Mesenchymal stem cell (in vitro differentiated cells and primary cell): ENCODE data around the gene SMAD1.
"Not testable (repeated sequence)": the region's sequence is repeated elsewhere in the genome, so short reads cannot be mapped to it uniquely, and the experiment has no call there.

Source experiments
- DNase-seq: peaks from one replicate; pipeline ENCODE4 v3.0.0-alpha.2; 2013
- H2AFZ ChIP-seq: one replicate; pipeline ENCODE4 v1.6.1; 2013; ENCODE audit warnings: low read depth, mild to moderate bottlenecking, control low read depth, inconsistent platforms, low read length, moderate library complexity
- H2AK5ac ChIP-seq: 2 replicates; pipeline ENCODE4 v1.6.1; 2013; ENCODE audit warnings: low read length, moderate library complexity, mild to moderate bottlenecking, inconsistent platforms; ENCODE audit not compliant: severe bottlenecking
- H2BK120ac ChIP-seq: one replicate; pipeline ENCODE4 v1.6.1; 2013; ENCODE audit warnings: low read depth, mild to moderate bottlenecking, inconsistent platforms, low read length, moderate library complexity
- H2BK12ac ChIP-seq, 2 experiments: one replicate each; pipeline ENCODE4 v1.6.1; 2013; ENCODE audit warnings: inconsistent platforms in 2 of 2, low read length in 2 of 2, mild to moderate bottlenecking in 2 of 2, moderate library complexity in 2 of 2, control low read depth in 1 of 2
- H2BK15ac ChIP-seq: one replicate; pipeline ENCODE4 v1.6.1; 2013; ENCODE audit warnings: mild to moderate bottlenecking, low read depth, inconsistent platforms; ENCODE audit not compliant: poor library complexity, severe bottlenecking
- H2BK5ac ChIP-seq: 2 replicates; pipeline ENCODE4 v1.6.1; 2013; ENCODE audit warnings: low read depth, mild to moderate bottlenecking, low read length, control low read depth, inconsistent platforms; ENCODE audit not compliant: poor library complexity, severe bottlenecking
- H3K14ac ChIP-seq, 2 experiments: one replicate each; pipeline ENCODE4 v1.6.1; 2013; ENCODE audit warnings: inconsistent platforms in 2 of 2, low read length in 2 of 2, control low read depth in 1 of 2, mild to moderate bottlenecking in 1 of 2, moderate library complexity in 1 of 2
- H3K18ac ChIP-seq, 2 experiments: one replicate each; pipeline ENCODE4 v1.6.1; 2013; ENCODE audit warnings: inconsistent platforms in 2 of 2, low read length in 2 of 2, control low read depth in 1 of 2, low read depth in 1 of 2, mild to moderate bottlenecking in 1 of 2
- H3K23ac ChIP-seq, 2 experiments: one replicate each; pipeline ENCODE4 v1.6.1; 2013; ENCODE audit warnings: inconsistent platforms in 2 of 2, low read length in 2 of 2, mild to moderate bottlenecking in 2 of 2, moderate library complexity in 2 of 2, control low read depth in 1 of 2
- H3K27ac ChIP-seq: 2 replicates; pipeline ENCODE4 v1.5.1; 2013; ENCODE audit warnings: mild to moderate bottlenecking, moderate library complexity, low read length, control low read depth, inconsistent platforms; ENCODE audit not compliant: poor library complexity, severe bottlenecking
- H3K27me3 ChIP-seq, 2 experiments: 2 replicates each; pipeline versions ENCODE4 v1.6.1 to v1.7.0; 2013; ENCODE audit warnings: low read length in 2 of 2, mild to moderate bottlenecking in 2 of 2, moderate library complexity in 2 of 2, control low read depth in 1 of 2, inconsistent platforms in 1 of 2; ENCODE audit not compliant: control insufficient read depth in 1 of 2, insufficient read depth in 1 of 2
- H3K36me3 ChIP-seq, 2 experiments: 2 replicates each; pipeline versions ENCODE4 v1.6.1 to v1.7.0; 2013; ENCODE audit warnings: low read length in 2 of 2, control low read depth in 1 of 2, inconsistent platforms in 1 of 2, low read depth in 1 of 2, mild to moderate bottlenecking in 1 of 2; ENCODE audit not compliant: insufficient read depth in 2 of 2, control insufficient read depth in 1 of 2
- H3K4ac ChIP-seq, 2 experiments: one replicate each; pipeline ENCODE4 v1.6.1; 2013; ENCODE audit warnings: inconsistent platforms in 2 of 2, low read length in 2 of 2, mild to moderate bottlenecking in 2 of 2, moderate library complexity in 2 of 2, control low read depth in 1 of 2, low read depth in 1 of 2
- H3K4me1 ChIP-seq: 2 replicates; pipeline ENCODE4 v1.6.1; 2013; ENCODE audit warnings: low read depth, low read length, control low read depth; ENCODE audit not compliant: control insufficient read depth, insufficient read depth
- H3K4me2 ChIP-seq: 2 replicates; pipeline ENCODE4 v1.6.1; 2013; ENCODE audit warnings: low read length, mild to moderate bottlenecking, inconsistent platforms; ENCODE audit not compliant: poor library complexity, severe bottlenecking
- H3K4me3 ChIP-seq, 2 experiments: 2 replicates each; pipeline versions ENCODE4 v1.5.1 to v1.7.0; 2013; ENCODE audit warnings: low read length in 2 of 2, mild to moderate bottlenecking in 2 of 2, control low read depth in 1 of 2, low read depth in 1 of 2; ENCODE audit not compliant: insufficient read depth in 1 of 2
- H3K79me1 ChIP-seq: replicated peaks from 2 replicates; pipeline ENCODE4 v1.6.1; 2013; ENCODE audit warnings: mild to moderate bottlenecking, control low read depth, low read length, inconsistent platforms; ENCODE audit not compliant: poor library complexity, severe bottlenecking
- H3K9ac ChIP-seq: 2 replicates; pipeline ENCODE4 v1.7.0; 2013; ENCODE audit warnings: mild to moderate bottlenecking, low read length, moderate library complexity
- H3K9me3 ChIP-seq: 2 replicates; pipeline ENCODE4 v1.7.0; 2013; ENCODE audit warnings: mild to moderate bottlenecking, low read length; ENCODE audit not compliant: control insufficient read depth
- H4K8ac ChIP-seq: one replicate; pipeline ENCODE4 v1.6.1; 2013; ENCODE audit warnings: inconsistent platforms, mild to moderate bottlenecking, low read length, moderate library complexity
- H4K91ac ChIP-seq: one replicate; pipeline ENCODE4 v1.6.1; 2013; ENCODE audit warnings: mild to moderate bottlenecking, low read length, inconsistent platforms
- WGBS: methylation state at CpG from one replicate; pipeline ENCODE4 v1.1.7; 2013; ENCODE audit warnings: mixed read lengths; 5-methylcytosine and 5-hydroxymethylcytosine counted together

Gene SMAD1

DNA sequence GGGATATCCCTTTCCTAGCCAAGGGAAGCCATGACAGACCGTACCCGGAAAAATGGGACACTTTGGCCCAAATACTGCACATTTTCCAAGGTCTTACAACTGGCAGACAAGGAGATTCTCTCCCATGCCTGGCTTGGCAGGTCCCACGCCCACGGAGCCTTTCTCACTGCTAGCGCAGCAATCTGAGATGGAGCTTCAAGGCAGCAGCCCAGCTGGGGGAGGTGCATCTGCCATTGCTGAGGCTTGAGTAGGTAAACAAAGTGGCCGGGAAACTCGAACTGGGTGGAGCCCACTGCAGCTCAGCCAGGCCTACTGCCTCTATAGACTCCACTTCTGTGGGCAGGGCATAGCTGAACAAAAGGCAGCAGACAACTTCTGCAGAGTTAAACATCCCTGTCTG is 92.9 kb downstream of the SMAD1 start:
- H2AK5ac ChIP-seq, H2BK5ac ChIP-seq, H3K4me3 ChIP-seq, H2AFZ ChIP-seq, H3K14ac ChIP-seq, H3K36me3 ChIP-seq, H2BK12ac ChIP-seq, H3K9ac ChIP-seq, DNase-seq, H2BK15ac ChIP-seq, H3K79me1 ChIP-seq, H3K4ac ChIP-seq, H3K9me3 ChIP-seq, H4K8ac ChIP-seq, H3K27me3 ChIP-seq, H3K27ac ChIP-seq, H3K23ac ChIP-seq, H2BK120ac ChIP-seq, H3K4me2 ChIP-seq, H3K18ac ChIP-seq, H3K4me1 ChIP-seq, H4K91ac ChIP-seq: not testable (repeated sequence)
- 80% methylated on average over 7 of the region's 7 CpGs for WGBS

DNA sequence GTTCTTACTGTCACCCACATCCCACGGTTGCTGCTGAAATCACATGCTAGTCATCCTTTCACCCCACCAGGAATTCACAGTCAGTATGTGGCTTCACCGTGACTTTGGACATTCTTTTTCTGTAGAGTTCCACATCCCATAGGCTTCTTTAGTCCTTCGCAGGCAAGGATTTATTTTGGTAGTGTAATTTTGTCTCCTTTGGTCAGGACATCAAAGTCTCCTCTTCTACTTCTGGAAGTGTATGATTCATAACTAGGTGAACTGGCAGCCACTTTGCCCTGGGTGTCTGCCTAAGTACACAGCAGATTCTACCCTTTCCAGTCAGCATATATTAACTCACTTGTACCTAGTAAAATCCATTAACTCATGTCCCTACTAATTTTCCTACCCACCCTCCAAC is 99.3 kb downstream of the SMAD1 start:
- H3K18ac ChIP-seq, result no peak overlapping the region
- no peak for DNase-seq
- H2AFZ ChIP-seq, result no peak overlapping the region
- no peak overlapping the region for H2AK5ac ChIP-seq
- H3K4me3 ChIP-seq, result no peak overlapping the region
- H3K4me1 ChIP-seq, result no peaks in the 10 kb centered on the region
- no peak overlapping the region for H2BK15ac ChIP-seq
- no peak overlapping the region for H4K91ac ChIP-seq
- peaks cover 0 to 4% of the 10 kb centered on the region in 2 experiments for H3K27me3 ChIP-seq
- H3K23ac ChIP-seq, result no peak overlapping the region
- no peak overlapping the region for H3K4ac ChIP-seq
- no peak overlapping the region for H3K27ac ChIP-seq
- no peak overlapping the region for H3K4me2 ChIP-seq
- no peak overlapping the region for H2BK12ac ChIP-seq
- H2BK5ac ChIP-seq, result no peak overlapping the region
- H2BK120ac ChIP-seq, result no peak overlapping the region
- H3K36me3 ChIP-seq, result no peaks in the 10 kb centered on the region
- no peaks in the 10 kb centered on the region for H3K9me3 ChIP-seq
- H3K9ac ChIP-seq, result no peak overlapping the region
- no peak overlapping the region for H3K14ac ChIP-seq
- 85% methylated on average over 1 of the region's 3 CpGs for WGBS
- no peaks in the 10 kb centered on the region for H3K79me1 ChIP-seq
- no peak overlapping the region for H4K8ac ChIP-seq

DNA sequence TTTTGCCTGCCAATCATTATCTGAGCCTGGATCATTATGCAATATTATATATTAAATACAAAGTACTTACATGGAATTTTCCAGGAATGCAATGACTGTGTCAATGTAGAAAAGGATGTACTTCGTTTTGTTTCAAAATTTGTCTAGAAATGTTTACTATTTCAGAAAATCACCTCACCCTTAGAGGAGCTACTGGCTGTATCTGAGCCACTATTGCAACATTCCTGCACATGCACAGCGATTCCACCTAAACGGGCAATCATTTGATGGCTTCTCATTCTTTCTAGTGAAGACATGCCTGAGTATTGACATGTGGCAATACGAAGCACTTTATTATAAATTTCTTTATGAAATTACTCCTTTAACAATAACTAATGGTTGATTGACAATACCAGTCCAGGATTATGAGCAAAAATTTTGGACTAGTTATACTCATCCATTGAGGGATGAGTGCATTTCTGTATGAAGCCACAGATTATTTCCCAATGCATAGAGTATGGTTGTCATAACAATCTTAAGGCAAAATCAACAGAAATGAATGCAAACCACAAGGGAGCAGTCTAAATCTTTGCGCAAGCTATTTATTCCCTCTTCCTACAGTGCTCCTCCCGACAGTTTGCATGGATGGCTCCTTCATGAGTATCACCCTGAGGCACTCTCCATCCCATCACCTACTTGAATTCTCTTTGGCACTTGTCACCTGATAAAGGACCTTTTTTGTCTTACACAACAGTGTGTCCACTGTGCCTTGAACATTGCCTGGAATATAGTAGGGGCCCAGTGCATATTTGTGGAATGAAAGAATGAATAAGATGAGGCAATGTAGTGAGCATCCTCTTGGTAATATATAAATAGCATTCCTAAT is 101.8 kb downstream of the SMAD1 start:
- H3K27ac ChIP-seq, result no peak overlapping the region

DNA sequence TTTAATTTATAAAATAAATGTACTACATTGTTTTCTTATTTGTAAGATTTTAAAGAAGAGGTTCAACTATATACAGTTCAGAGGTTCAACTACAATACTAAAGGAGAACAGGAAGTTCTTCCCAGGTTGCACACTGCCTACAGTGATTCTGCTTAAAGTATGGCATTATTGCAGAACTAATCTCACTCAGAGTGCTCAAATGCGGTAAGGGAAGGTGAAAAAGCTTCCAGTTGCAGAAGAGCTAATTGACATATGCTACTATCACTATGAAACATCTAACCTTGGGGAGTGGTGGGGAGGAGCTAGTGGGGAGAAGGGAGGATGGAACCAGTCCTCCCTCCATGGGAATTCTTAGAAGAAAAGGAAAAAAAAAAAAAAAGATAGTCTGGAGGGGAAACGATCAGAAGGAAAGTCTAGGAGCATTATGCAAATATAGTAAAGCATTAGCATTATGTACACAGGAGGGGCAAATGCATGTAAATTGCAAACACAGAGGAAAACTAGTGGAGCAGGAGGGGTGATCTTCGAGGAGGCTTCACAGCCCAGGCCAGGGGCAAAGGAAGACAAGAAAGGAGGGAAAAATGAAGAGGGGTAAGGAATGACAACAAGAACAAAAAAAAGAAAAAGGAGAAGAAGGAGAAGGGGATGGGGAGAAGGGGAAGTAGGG is 105.6 kb downstream of the SMAD1 start:
- H3K79me1 ChIP-seq, result no peaks in the 10 kb centered on the region
- no peaks in the 10 kb centered on the region for H3K4me1 ChIP-seq
- H4K91ac ChIP-seq, result no peak overlapping the region
- H3K9me3 ChIP-seq, result no peaks in the 10 kb centered on the region
- no peak overlapping the region for H3K18ac ChIP-seq
- no peak for DNase-seq
- H3K14ac ChIP-seq, result no peak overlapping the region
- no peak overlapping the region for H4K8ac ChIP-seq
- no peak overlapping the region for H3K27ac ChIP-seq
- H3K4me2 ChIP-seq, result no peak overlapping the region
- H3K27me3 ChIP-seq, result peaks cover 0 to 13% of the 10 kb centered on the region in 2 experiments
- no peak overlapping the region for H2BK120ac ChIP-seq
- no peak overlapping the region for H3K23ac ChIP-seq
- no peaks in the 10 kb centered on the region for H3K36me3 ChIP-seq
- H2BK5ac ChIP-seq, result no peak overlapping the region
- no peak overlapping the region for H3K4me3 ChIP-seq
- no peak overlapping the region for H2AFZ ChIP-seq
- no peak overlapping the region for H2BK15ac ChIP-seq
- H2AK5ac ChIP-seq, result no peak overlapping the region
- WGBS, result 59% methylated on average over 2 of the region's 3 CpGs
- H3K4ac ChIP-seq, result no peak overlapping the region
- no peak overlapping the region for H2BK12ac ChIP-seq
- no peak overlapping the region for H3K9ac ChIP-seq

More for the DNA sequence above, 101.8 kb downstream of the SMAD1 start:
- no peak overlapping the region for H2AK5ac ChIP-seq
- H3K23ac ChIP-seq, result no peak overlapping the region
- H4K91ac ChIP-seq, result no peak overlapping the region
- DNase-seq, result no peak
- no peaks in the 10 kb centered on the region for H3K9me3 ChIP-seq
- H3K36me3 ChIP-seq, result no peaks in the 10 kb centered on the region
- H2BK15ac ChIP-seq, result no peak overlapping the region
- H3K27me3 ChIP-seq, result peaks cover 0 to 16% of the 10 kb centered on the region in 2 experiments
- H3K79me1 ChIP-seq, result no peaks in the 10 kb centered on the region
- no peak overlapping the region for H2BK5ac ChIP-seq
- no peak overlapping the region for H2BK120ac ChIP-seq
- no peaks in the 10 kb centered on the region for H3K4me1 ChIP-seq
- no peak overlapping the region for H3K9ac ChIP-seq
- no peak overlapping the region for H2AFZ ChIP-seq
- H3K18ac ChIP-seq, result no peak overlapping the region
- WGBS, result 91% methylated on average over 4 of the region's 6 CpGs
- H3K4me3 ChIP-seq, result no peak overlapping the region
- no peak overlapping the region for H2BK12ac ChIP-seq
- no peak overlapping the region for H3K4ac ChIP-seq
- H4K8ac ChIP-seq, result no peak overlapping the region
- no peak overlapping the region for H3K4me2 ChIP-seq
- H3K14ac ChIP-seq, result no peak overlapping the region
